ENCODE data around the gene RBMXL3.

Gene RBMXL3

GRCh38 chrX:115233497-115234455 is 44.6 kb downstream of the RBMXL3 start, which contains the start of gene LRCH2:
Gene LRCH2, minus strand, starts transcription at chrX:115234096. Its CDS starts 55 bp downstream, at chrX:115234041.
- DNase-seq = peak in 54 of 58 donors; percentile 1 to 61 (median 31)

- DNase-seq = no peak
These were observed 45.3 kb downstream of the RBMXL3 start for GRCh38 chrX:115234461-115234860.

- DNase-seq = no peak
These were observed 47.4 kb downstream of the RBMXL3 start for GRCh38 chrX:115236560-115236959.

GRCh38 chrX:115237056-115237455 is 47.8 kb downstream of the RBMXL3 start:
- no peak for DNase-seq

Data from anterior cingulate cortex (tissue), 58 donors.